Measurements from ENCODE around the gene TLE2. TPM values are rescaled to one million over a fixed set of nuclear protein-coding genes. Genes with fewer than 3 reads are reported as not detected.

Gene TLE2
- total RNA-seq, 1 donor from 2014 or later: not detected

- H3K36me3 ChIP-seq: no peaks in the 10 kb centered on the region
- peaks cover 9% of the 10 kb centered on the region for H3K27me3 ChIP-seq
- H3K27me3 Mint-ChIP-seq (ENCODE audit: insufficient read depth, low read depth): peaks cover 17% of the 10 kb centered on the region
- H3K79me2 ChIP-seq (ENCODE audit: low read depth): no peaks in the 10 kb centered on the region
- no peak overlapping the region for H3K9ac ChIP-seq
- no peaks in the 10 kb centered on the region for H4K20me1 ChIP-seq (ENCODE audit: low read depth)
- H3K36me3 Mint-ChIP-seq: no peaks in the 10 kb centered on the region
- no peaks in the 10 kb centered on the region for H3F3A ChIP-seq (ENCODE audit: low read depth)
- H3K27ac Mint-ChIP-seq: no peak overlapping the region
- H3K4me1 Mint-ChIP-seq: peaks cover 11% of the 10 kb centered on the region
- H3K4me3 ChIP-seq: no peak overlapping the region
- H3K9me3 Mint-ChIP-seq: no peaks in the 10 kb centered on the region
- TF ChIP-seq EZH2 (IDR thresholded peaks at IDR 0.05) (no peak), EZH2phosphoT487 (IDR thresholded peaks at IDR 0.05) (no peak), CTCF (IDR thresholded peaks at IDR 0.05) (no peak)
- peak overlapping the region; percentile 44 for H3K4me3 Mint-ChIP-seq
- no peak overlapping the region for H3K27ac ChIP-seq
- H2AFZ ChIP-seq (replicated peaks): no peak overlapping the region
- H3K4me1 ChIP-seq: no peaks in the 10 kb centered on the region
- DNase-seq (ENCODE audit: low spot score): no peak
- H3K4me2 ChIP-seq: no peak overlapping the region
- no peaks in the 10 kb centered on the region for H3K9me3 ChIP-seq (ENCODE audit: low read depth)
These were observed 44.1 kb upstream of the TLE2 start for GRCh38 chr19:3073159-3073563.

DNA sequence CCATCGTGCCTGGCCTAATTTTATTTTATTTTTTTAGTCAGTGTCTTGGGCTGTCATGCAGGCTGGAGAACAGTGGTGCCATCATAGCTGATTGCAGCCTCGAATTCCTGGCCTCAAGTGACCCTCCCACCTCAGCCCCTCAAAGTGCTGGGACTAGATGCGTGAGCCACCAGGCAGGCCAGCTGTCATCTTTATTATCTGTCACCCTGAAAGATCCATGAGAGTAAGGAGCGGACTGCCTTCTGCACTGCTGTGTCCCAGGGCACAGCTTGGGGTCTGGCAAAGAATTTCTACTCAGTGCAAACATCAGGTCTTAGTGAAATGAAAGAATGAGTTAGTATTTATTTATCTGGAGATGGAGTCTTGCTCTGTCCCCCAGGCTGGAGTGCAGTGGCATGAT is 42.7 kb upstream of the TLE2 start:
- Histone ChIP-seq H3K4me1 (no peaks in the 10 kb centered on the region), H3K9me3 (ENCODE audit: low read depth) (no peaks in the 10 kb centered on the region), H3K4me3 (no peak overlapping the region), H3K4me2 (no peak overlapping the region), H3K36me3 (no peaks in the 10 kb centered on the region), H3K27ac (no peak overlapping the region), H2AFZ (replicated peaks) (no peak overlapping the region), H4K20me1 (ENCODE audit: low read depth) (no peaks in the 10 kb centered on the region), H3F3A (ENCODE audit: low read depth) (no peaks in the 10 kb centered on the region), H3K27me3 (peaks cover 9% of the 10 kb centered on the region), H3K9ac (no peak overlapping the region), H3K79me2 (ENCODE audit: low read depth) (no peaks in the 10 kb centered on the region)
- Mint-ChIP-seq H3K4me3 (no peak overlapping the region), H3K27me3 (ENCODE audit: insufficient read depth, low read depth) (peaks cover 19% of the 10 kb centered on the region), H3K4me1 (peaks cover 11% of the 10 kb centered on the region), H3K9me3 (no peaks in the 10 kb centered on the region), H3K27ac (no peak overlapping the region), H3K36me3 (no peaks in the 10 kb centered on the region)
- no peak for DNase-seq (ENCODE audit: low spot score)
- TF ChIP-seq EZH2phosphoT487 (IDR thresholded peaks at IDR 0.05) (no peak), CTCF (IDR thresholded peaks at IDR 0.05) (no peak), EZH2 (IDR thresholded peaks at IDR 0.05) (no peak)

DNA sequence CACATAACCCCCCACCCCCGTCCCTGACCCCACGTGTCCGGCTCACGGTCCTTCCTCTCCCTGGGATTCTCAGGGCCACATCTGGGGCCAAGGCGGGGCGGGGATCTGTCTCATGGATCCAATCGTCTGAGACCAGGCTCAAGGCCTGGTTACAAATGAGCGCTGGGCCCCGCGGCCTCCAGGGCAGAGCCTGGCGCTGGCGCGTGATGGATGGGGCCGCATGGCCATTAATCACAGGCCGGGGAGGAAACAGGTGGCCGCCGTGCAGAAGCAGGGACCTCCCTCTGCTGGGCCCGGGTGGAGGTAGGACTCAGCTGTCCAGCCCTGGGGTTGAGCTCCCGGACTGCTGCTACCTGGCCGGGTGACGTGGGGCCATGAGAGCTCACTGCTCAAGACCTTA is 39.0 kb upstream of the TLE2 start:
- no peak overlapping the region for H3K27ac ChIP-seq
- no peak overlapping the region for H2AFZ ChIP-seq (replicated peaks)
- no peak for DNase-seq (ENCODE audit: low spot score)

More for the DNA sequence above, 39.0 kb upstream of the TLE2 start:
- H3K4me3 ChIP-seq: no peak overlapping the region
- H3K27me3 ChIP-seq: peaks cover 5% of the 10 kb centered on the region
- H3K79me2 ChIP-seq (ENCODE audit: low read depth): no peaks in the 10 kb centered on the region
- Mint-ChIP-seq H3K27ac (no peak overlapping the region), H3K27me3 (ENCODE audit: insufficient read depth, low read depth) (peaks cover 22% of the 10 kb centered on the region), H3K9me3 (no peaks in the 10 kb centered on the region), H3K4me3 (no peak overlapping the region), H3K36me3 (no peaks in the 10 kb centered on the region), H3K4me1 (peaks cover 7% of the 10 kb centered on the region)
- no peak for TF ChIP-seq EZH2phosphoT487 (IDR thresholded peaks at IDR 0.05)
- no peak for TF ChIP-seq EZH2 (IDR thresholded peaks at IDR 0.05)
- TF ChIP-seq CTCF (IDR thresholded peaks at IDR 0.05): no peak
- H4K20me1 ChIP-seq (ENCODE audit: low read depth): no peaks in the 10 kb centered on the region
- H3K4me2 ChIP-seq: no peak overlapping the region
- H3K36me3 ChIP-seq: no peaks in the 10 kb centered on the region
- H3K9me3 ChIP-seq (ENCODE audit: low read depth): no peaks in the 10 kb centered on the region
- peaks cover 2% of the 10 kb centered on the region for H3F3A ChIP-seq (ENCODE audit: low read depth)
- no peak overlapping the region for H3K9ac ChIP-seq
- H3K4me1 ChIP-seq: no peaks in the 10 kb centered on the region

Data from neural progenitor cell (in vitro differentiated cells).